AG20443 (cell line): ENCODE measurements around the gene ST3GAL4.

ENCODE experiments used
- DNase-seq: peaks from one replicate; pipeline ENCODE4 v3.0.0; 2012; ENCODE audit warnings: low spot score, mixed read lengths

ST3GAL4 gene

GRCh38 chr11:126426106-126426505, 70.6 kb downstream of the ST3GAL4 start:
- DNase-seq: no peak

DNA sequence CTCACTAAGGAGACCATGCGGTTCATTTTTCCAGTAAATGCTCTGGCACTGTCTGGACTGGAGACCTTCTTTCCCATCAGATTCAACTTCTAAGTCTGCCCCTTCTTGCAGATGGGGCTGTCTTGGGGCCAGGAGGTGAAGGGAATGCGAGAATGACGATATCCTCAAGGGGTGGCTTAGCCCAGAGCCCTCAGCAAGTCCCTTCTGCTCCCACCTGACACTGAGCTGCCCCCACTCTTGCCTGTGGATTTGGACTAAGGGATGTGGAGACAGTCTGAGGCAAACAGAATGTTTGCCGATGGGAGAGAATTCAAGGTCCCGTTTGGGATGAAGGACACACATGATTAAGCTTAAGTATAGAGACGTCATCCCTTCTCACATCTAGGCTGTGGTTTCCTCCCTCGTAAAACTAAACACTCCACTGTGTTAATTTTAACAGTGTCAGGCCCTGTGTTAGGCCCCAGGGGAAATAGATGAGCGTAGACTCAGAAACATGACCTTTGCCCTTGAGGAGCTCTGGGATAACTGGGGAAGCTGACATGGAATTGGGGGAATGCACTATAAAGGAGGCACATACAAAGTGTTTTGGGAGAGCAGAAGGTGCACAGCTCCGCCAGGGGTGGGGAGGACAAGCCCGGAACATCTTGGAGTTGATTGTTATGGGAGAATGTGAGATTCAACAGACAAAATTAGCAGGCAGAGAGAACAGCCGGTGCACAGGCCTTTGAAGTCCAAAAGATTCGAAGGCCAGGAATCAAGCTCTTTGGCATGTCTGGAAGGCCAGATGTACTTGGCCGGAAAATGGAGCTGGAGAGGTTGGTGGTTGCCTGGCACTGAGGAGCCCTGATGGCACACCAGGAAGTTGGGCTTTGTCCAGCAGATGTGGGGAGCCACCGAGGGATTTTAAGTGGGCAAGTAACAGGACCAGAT, 71.6 kb downstream of the ST3GAL4 start:
- no peak for DNase-seq

DNA sequence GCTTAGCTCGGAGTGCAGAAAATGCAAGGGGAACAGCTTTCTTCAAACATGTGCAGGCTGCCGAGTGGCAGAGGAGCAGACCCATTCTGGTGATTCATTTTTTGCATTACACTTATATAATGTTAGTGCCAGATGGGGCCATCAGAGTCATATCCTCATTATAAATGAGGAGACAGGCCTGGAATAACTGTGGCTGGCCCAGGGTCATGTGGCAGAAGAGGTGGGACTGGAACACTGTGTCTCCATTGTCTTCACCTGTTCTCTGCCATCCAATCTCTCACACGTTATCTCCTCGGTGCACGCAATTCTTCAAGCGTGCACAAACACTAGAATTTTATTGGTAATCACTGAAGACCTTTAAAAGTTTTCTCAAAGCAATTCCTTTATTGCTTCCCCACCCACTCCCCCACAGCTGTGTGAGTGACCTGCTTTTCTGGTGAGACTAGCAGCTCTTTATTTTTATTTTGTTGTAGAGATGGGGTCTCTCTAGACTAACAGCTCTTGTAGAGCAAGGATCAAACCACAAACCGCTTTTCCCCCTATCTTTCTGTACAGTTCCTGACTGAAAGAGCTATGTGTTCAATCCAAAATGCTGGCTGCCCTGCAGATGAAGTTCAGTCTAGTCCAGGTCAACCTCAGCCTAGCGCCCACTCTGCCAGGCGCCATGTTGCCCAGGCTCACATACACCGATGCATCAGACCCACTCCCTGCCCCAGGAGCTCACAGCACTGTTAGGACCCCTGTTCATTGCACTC, 75.3 kb downstream of the ST3GAL4 start:
- no peak for DNase-seq

- peak; percentile 96 for DNase-seq
Observed at GRCh38 chr11:126431401-126432064, 76.0 kb downstream of the ST3GAL4 start.

- peak; percentile 31 for DNase-seq
Observed at GRCh38 chr11:126432065-126432461, 76.6 kb downstream of the ST3GAL4 start.

DNA sequence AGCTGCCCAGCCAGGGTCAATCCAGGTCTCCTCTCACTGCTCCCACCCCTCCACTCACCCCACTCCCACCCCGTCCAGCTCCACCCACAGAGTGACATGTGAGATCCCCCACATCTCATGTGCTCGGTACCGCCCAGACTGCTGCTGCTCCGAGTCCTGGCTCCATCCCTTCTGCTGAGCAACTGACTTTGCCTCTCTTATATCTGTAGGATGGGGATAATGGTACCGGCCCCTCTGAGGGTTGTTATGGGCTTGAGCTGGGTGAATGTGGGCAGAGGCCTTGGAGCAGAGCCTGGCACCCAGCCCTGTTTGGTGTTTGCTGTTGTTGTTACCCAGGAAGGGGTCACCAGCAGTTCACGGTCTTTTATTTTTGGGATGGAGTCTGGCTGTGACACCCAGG, 77.0 kb downstream of the ST3GAL4 start:
- DNase-seq: no peak

- no peak for DNase-seq
Observed at GRCh38 chr11:126433244-126433846, 77.9 kb downstream of the ST3GAL4 start.

- DNase-seq: peak; percentile 46
Observed at GRCh38 chr11:126433989-126434949, 78.8 kb downstream of the ST3GAL4 start.

DNA sequence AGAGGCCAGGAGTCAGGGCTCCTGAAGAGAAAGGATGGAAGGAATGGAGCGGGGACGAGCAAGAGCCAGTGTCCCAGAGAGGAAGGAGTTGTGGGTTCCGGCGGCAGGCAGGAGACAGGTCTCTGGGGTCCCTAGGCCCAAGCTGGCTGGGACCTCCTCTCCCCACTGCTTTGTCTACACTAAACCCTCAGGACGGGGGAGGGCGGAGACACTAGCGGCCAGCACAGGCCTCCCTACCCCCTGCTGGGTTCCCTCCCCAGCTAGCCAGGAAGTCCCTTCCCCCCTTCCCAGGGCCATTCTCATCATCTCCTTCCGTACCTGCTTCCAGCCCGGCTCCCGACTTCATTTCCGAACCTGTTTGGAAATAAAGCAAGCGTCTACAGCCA, 79.5 kb downstream of the ST3GAL4 start:
- no peak for DNase-seq

- no peak for DNase-seq
Observed at GRCh38 chr11:126436209-126436755, 80.8 kb downstream of the ST3GAL4 start.

DNA sequence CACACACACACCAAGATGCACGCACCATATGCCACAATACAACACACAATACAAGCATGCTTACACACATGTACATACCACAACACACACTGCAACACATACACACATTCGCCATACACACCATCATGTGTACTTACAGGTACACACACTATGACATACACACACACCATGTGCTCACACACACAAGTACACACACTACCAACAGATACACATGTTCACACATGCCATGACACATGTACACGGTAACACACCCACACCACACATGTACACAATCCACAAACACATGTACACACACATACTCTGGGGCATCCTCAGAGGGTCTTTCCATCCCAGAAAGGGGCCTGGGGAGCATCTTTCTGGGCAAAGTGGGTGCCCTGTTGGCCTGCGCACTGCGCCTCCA, 82.2 kb downstream of the ST3GAL4 start:
- DNase-seq: no peak

DNA sequence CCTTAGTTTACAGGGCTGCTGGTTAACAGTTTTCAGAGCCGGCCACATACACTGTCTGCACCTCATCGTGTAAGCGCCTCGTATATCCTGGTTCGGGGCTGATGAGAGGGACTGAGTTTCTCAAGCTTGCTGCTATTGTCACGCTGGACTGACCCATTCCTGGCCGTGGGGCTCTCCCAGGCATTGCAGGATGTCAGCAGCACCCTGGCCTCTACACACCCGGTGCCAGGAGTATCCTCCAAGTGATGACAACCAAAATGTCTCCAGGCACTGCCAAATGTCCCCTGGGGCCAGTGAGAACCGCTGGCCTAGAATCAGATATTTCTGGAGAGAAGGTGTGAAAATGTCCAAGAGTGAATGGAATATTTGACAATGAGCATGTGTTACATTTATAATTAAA, 82.8 kb downstream of the ST3GAL4 start:
- DNase-seq: no peak

DNA sequence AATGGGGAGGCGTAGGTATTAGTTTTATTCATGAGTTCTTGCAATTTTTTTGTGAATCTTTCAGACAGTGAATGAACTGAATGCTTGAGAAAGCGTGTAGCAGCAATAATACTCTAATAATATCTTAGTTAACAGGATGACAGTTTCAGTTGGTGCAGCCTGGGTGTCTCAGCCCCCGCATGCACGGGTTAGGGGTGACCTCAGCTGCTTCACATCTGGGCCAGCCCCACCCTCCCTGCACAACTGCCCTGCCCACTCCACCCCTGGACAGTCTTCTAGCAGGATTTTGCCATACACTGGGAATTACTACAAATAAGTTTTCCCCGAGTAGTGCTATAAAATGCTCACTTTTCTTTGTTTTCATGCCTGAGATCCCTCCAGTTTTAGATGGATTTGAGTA, 83.2 kb downstream of the ST3GAL4 start:
- peak; percentile 49 for DNase-seq

GRCh38 chr11:126440276-126440675, 84.8 kb downstream of the ST3GAL4 start:
- no peak for DNase-seq

GRCh38 chr11:126440792-126441514, 85.5 kb downstream of the ST3GAL4 start:
- DNase-seq: peak; percentile 94

- DNase-seq: no peak
Observed at GRCh38 chr11:126443120-126443519, 87.6 kb downstream of the ST3GAL4 start.

DNA sequence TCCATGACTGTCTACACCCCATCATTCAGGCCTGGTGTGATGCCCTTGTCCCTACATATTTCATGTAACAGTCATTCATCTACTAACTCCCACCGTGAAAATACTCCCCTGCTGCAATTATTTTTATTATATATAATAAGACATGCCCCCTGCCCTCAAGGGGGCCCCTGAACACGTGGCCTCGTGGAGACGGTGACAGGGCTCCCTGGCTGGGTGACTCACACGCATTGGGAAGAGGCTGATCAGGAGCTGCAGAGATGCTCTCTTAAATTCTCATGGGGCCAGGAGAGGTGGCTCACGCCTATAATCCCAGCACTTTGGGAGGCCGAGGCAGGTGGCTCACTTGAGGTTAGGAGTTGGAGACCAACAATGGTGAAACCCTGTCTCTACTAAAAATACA, 88.6 kb downstream of the ST3GAL4 start:
- no peak for DNase-seq

- no peak for DNase-seq
Observed at GRCh38 chr11:126446581-126446980, 91.1 kb downstream of the ST3GAL4 start.

- DNase-seq: no peak
Observed at GRCh38 chr11:126450198-126450597, 94.7 kb downstream of the ST3GAL4 start.

DNA sequence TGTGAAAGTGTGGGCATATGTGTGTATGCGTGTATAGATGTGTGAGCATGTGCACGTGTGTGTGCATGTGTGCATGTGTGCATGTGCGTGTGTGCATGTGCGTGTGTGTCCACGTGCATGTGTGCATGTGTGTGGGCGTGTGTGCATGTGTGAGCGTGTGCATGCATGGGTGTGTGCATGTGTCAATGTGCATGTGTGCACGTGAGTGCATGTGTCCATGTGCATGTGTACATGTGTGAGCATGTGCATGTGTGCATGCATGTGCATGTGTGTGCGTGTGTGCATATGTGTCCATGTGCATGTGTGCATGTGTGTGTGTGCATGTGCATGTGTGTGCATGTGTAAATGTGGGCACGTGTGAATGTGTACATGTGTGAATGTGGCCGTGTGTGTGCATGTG, 95.3 kb downstream of the ST3GAL4 start:
- DNase-seq: no peak
